ENCODE data around the gene FBXL22.

Gene FBXL22

DNA sequence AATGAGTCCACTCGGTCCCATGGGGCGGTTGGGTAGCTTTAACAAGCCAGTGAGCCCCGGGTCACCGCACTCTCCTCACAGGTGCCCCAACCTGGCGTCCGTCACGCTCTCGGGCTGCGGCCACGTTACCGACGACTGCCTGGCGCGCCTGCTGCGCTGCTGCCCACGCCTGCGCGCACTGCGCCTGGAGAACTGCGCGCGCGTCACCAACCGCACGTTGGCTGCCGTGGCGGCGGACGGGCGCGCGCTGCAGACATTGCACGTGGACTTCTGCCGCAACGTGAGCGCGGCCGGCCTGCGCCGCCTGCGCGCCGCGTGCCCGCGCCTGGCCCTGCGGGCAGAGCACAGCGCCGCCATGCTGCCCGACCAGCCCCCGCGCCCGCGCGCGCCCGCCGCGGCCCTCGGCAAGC, 3.4 kb downstream of the FBXL22 start:
- TF ChIP-seq, protein P1, sequence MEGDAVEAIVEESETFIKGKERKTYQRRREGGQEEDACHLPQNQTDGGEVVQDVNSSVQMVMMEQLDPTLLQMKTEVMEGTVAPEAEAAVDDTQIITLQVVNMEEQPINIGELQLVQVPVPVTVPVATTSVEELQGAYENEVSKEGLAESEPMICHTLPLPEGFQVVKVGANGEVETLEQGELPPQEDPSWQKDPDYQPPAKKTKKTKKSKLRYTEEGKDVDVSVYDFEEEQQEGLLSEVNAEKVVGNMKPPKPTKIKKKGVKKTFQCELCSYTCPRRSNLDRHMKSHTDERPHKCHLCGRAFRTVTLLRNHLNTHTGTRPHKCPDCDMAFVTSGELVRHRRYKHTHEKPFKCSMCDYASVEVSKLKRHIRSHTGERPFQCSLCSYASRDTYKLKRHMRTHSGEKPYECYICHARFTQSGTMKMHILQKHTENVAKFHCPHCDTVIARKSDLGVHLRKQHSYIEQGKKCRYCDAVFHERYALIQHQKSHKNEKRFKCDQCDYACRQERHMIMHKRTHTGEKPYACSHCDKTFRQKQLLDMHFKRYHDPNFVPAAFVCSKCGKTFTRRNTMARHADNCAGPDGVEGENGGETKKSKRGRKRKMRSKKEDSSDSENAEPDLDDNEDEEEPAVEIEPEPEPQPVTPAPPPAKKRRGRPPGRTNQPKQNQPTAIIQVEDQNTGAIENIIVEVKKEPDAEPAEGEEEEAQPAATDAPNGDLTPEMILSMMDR (IDR thresholded peaks at IDR 0.05): peak; percentile 30; the same call in 1 of the 2 replicates

DNA sequence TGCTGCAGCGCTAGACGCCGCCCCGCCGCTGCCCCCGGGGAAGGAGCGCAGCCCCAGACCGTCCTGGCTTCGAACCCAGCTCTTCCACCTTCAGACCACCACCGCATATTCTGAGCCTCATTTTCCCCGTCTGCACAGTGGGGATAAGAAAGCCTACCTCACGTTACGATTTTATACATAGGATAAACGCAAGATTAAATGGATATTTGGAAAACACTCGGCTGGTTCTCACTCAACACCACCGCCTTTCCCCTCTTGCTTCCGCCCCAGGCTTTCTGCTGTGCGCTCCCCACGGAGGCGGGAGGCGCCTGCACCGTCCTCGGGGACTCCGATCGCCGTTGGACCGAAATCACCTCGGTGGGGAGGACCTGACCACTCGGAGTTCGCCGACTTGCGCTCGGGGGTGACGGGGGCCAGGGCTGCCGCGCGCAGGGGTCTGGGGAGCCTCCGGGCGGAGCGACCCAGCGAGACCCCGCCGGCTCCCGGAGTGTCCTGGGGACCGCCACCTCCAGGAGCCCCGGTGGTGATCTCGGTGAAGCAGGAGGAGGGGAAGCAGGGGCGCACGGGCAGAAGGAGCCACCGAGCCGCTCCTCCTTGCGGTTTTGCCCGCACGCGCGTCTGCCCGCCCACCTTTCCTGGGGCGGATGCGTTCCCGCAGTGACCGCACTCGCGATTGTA, 4.0 kb downstream of the FBXL22 start:
- TF ChIP-seq, protein P1 (IDR thresholded peaks at IDR 0.05): no peak; the same call in 1 of the 2 replicates

DNA sequence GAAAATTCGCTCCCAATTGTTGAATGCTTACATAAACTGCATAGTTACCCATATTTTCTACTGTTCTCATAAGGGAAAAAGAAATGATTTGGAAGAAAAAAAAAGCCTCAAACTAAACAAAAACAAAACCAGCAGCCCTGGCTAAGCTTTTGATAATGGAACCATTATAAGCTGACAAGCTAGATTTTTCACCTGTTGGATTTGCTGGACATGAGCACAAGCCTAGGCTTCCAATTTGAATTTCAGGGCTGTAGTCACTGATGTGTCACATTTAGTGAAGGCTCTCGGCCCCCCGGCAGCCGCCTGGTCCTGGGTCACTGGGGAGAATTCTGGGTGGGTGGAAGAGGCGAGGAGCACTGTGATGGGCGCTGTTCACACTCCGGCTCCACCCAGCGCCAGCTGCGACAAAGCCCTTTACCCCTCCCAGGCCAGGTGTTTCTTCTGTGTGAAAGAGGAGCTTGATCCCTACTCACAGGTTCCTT, 4.6 kb downstream of the FBXL22 start:
- TF ChIP-seq, protein P1 (IDR thresholded peaks at IDR 0.05): no peak

DNA sequence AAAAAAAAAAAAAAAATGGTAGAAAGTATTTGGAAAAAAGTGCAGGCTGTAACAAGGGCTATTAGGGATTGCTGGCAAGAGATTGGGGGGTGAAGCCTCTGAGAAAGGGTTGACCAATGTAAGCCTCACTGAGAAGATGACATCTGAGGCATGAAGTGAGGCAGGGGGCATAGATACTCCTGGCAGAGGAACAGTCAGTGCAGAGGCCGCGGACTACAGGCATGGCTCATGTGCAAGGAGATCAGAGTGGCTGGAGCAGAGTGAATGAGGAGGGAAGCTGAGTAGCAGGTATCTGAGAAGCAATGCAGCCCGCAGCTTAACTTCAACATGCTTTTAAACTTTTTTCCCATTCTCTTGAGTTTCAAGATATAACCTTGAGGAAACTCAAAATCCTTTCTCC, 5.4 kb downstream of the FBXL22 start:
- TF ChIP-seq, protein P1 (IDR thresholded peaks at IDR 0.05): no peak

DNA sequence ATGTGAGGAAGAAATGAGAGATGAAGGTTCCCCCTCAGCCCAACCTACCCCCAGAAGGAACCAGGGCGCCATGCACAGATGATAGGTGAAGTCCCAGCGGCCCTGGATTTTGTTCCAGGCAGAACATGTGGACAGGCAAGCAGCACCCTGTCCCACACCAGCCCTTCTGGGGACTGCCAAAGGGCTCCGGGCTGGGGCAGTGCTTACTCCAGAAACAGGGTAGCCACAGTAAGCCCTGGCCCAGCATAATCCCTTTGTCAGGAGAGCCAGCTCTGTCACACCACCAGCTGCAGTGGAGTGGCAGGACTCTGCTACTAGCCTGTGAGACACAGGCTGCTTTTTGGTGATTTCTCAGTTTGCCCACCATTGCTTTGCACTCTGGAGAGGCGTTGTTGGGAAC, 6.3 kb downstream of the FBXL22 start:
- TF ChIP-seq, protein P1 (IDR thresholded peaks at IDR 0.05): no peak

DNA sequence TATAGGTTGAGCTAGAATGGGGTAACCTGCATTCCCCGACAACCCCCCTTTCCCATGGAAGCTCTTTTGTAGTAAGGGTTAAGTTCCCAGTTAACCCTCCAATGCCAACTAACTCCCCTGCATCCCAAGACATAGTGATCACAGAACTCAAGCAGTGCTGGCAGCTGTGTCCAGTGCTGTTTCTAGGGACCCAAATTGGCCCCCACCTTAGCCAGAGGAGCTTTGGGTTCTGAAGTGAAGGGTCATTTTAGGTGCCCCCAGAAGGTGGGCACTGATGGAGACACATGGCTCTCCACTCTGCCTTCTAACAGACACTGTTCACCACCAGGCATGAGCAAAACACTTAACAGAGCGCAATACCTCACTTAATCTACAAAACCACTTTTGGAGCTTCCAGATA, 7.1 kb downstream of the FBXL22 start:
- TF ChIP-seq, protein P1 (IDR thresholded peaks at IDR 0.05): no peak

DNA sequence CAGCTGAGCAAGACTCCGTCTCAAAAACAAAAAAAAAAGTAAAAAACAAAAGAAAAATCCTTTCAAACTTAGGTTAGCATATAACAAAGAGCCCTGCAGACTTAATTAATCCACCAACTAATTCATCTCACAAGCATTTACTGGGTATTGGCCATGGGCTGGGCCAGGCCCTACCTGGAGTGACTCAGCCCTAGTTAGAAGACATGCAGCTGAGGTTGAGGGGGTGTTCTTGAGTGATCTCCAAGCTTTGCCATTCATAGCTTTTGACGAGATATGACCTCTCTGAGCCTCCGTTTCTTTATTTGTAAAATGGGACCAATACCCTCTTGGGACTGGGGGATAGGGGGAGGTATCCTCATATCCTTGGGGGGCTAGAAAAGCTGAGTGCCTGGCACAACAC, 7.8 kb downstream of the FBXL22 start:
- TF ChIP-seq, protein P1 (IDR thresholded peaks at IDR 0.05): no peak

Measured in LNCAP (cell line).